SK-N-SH (cell line): ENCODE measurements around the gene ZNF784. TPM values are rescaled to one million over a fixed set of nuclear protein-coding genes. Genes with fewer than 3 reads are reported as not detected.

Experiments used
- CTCF ChIA-PET: fragments of 300-600, 350-600 bp; formaldehyde crosslinking; extraction: SDS; loops from one replicate; lab custom pipeline; 2021; lab: Yijun Ruan, JAX
- POLR2A ChIA-PET: fragments of 350-600 bp; sonication (Branson Sonifier 250); formaldehyde crosslinking; extraction: SDS; loops from one replicate; lab custom pipeline; 2020; ENCODE audit warnings: antibody characterized with exemption, inconsistent platforms; lab: Yijun Ruan, JAX
- DNase-seq: peaks from one replicate; pipeline ENCODE4 v3.0.0; 2012
- H2AFZ ChIP-seq: fragments of 200-600 bp; sonication (generic); 2 replicates; pipeline ENCODE4 v1.8.1; 2016; ENCODE audit warnings: antibody characterized with exemption, mild to moderate bottlenecking, low read depth
- H3F3A ChIP-seq: fragments of 200-600 bp; sonication (generic); replicated peaks from 2 replicates; pipeline ENCODE3; 2016; ENCODE audit warnings: antibody characterized with exemption, mild to moderate bottlenecking; ENCODE audit not compliant: insufficient read depth
- H3K27ac ChIP-seq, 2 experiments: fragments of 200-500 bp in 1 of 2; fragments of 200-600 bp in 1 of 2; sonication (Bioruptor generic) in 1 of 2; sonication (generic), shearing (Covaris generic) in 1 of 2; 2 replicates each; pipeline versions ENCODE4 v1.5.1 to v1.6.1; 2014 to 2016; ENCODE audit warnings: low read depth in 2 of 2, inconsistent platforms in 1 of 2, low read length in 1 of 2, mild to moderate bottlenecking in 1 of 2, mixed read lengths in 1 of 2
- H3K27me3 ChIP-seq: fragments of 200-600 bp; sonication (generic), shearing (Covaris generic); 2 replicates; pipeline ENCODE4 v1.6.1; 2016; ENCODE audit warnings: mixed run types; ENCODE audit not compliant: insufficient read depth
- H3K36me3 ChIP-seq, 2 experiments: fragments of 200-500 bp in 1 of 2; fragments of 200-600 bp in 1 of 2; sonication (Bioruptor generic) in 1 of 2; sonication (generic) in 1 of 2; replicated peaks in 1 of 2; 2 replicates each; pipeline versions ENCODE3 to v1.5.1; 2014 to 2016; ENCODE audit warnings: low read length in 1 of 2, mild to moderate bottlenecking in 1 of 2; ENCODE audit not compliant: insufficient read depth in 2 of 2, control insufficient read depth in 1 of 2
- H3K4me1 ChIP-seq, 2 experiments: fragments of 200-500 bp in 1 of 2; fragments of 200-600 bp in 1 of 2; sonication (Bioruptor generic) in 1 of 2; sonication (generic), shearing (Covaris generic) in 1 of 2; 2 replicates each; pipeline versions ENCODE4 v1.5.1 to v1.6.1; 2014 to 2016; ENCODE audit warnings: low read depth in 1 of 2, low read length in 1 of 2, mixed run types in 1 of 2; ENCODE audit not compliant: insufficient read depth in 2 of 2, control insufficient read depth in 1 of 2
- H3K4me2 ChIP-seq: fragments of 200-600 bp; sonication (generic), shearing (Covaris generic); 2 replicates; pipeline ENCODE4 v1.6.1; 2017; ENCODE audit warnings: mixed run types
- H3K4me3 ChIP-seq, 2 experiments: fragments of 200-500 bp in 1 of 2; fragments of 200-600 bp in 1 of 2; sonication (Bioruptor generic) in 1 of 2; sonication (generic), shearing (Covaris generic) in 1 of 2; 2 replicates each; pipeline versions ENCODE4 v1.5.1 to v1.8.1; 2014 to 2016; ENCODE audit warnings: low read depth in 2 of 2, inconsistent platforms in 1 of 2, low read length in 1 of 2, mild to moderate bottlenecking in 1 of 2, mixed read lengths in 1 of 2, moderate library complexity in 1 of 2
- H3K79me2 ChIP-seq: fragments of 200-600 bp; sonication (generic); 2 replicates; pipeline ENCODE4 v1.8.1; 2017; ENCODE audit warnings: mild to moderate bottlenecking; ENCODE audit not compliant: insufficient read depth
- H3K9ac ChIP-seq: fragments of 200-600 bp; sonication (generic); 2 replicates; pipeline ENCODE4 v1.6.1; 2017; ENCODE audit warnings: mixed run types
- H3K9me2 ChIP-seq: fragments of 200-600 bp; sonication (generic); 2 replicates; pipeline ENCODE4 v1.6.1; 2017; ENCODE audit warnings: mixed run types
- H3K9me3 ChIP-seq: fragments of 200-600 bp; sonication (generic); 2 replicates; pipeline ENCODE4 v1.6.1; 2017; ENCODE audit warnings: mixed run types, mild to moderate bottlenecking, moderate library complexity
- H4K20me1 ChIP-seq: fragments of 200-600 bp; sonication (generic); 2 replicates; pipeline ENCODE4 v1.6.1; 2017; ENCODE audit warnings: mild to moderate bottlenecking, mixed run types; ENCODE audit not compliant: insufficient read depth
- EP300 ChIP-seq, 2 experiments: IDR thresholded peaks; 2 replicates each; pipeline versions ENCODE4 v1.4.0 to v1.6.1; 2012; ENCODE audit warnings: borderline replicate concordance in 1 of 2, low read depth in 1 of 2, low read length in 1 of 2
- EZH2phosphoT487 ChIP-seq: fragments of 200-600 bp; sonication (generic); IDR thresholded peaks from 2 replicates; pipeline ENCODE4 v1.6.1; 2017; ENCODE audit warnings: low read depth, mixed run types, mild to moderate bottlenecking, antibody characterized with exemption, moderate library complexity, borderline replicate concordance
- FOXM1 ChIP-seq: IDR thresholded peaks from 2 replicates; pipeline ENCODE4 v1.4.0; 2012; ENCODE audit warnings: low read depth, mild to moderate bottlenecking
- GABPA ChIP-seq: IDR thresholded peaks from 2 replicates; pipeline ENCODE4 v1.4.0; 2012; ENCODE audit warnings: low read depth, mild to moderate bottlenecking
- JUND ChIP-seq: IDR thresholded peaks from 2 replicates; pipeline ENCODE4 v1.4.0; 2012
- NFIC ChIP-seq: IDR thresholded peaks from 2 replicates; pipeline ENCODE4 v1.4.0; 2012; ENCODE audit warnings: borderline replicate concordance
- RFX5 ChIP-seq: IDR thresholded peaks from 2 replicates; pipeline ENCODE4 v1.6.1; 2012; ENCODE audit warnings: mild to moderate bottlenecking, improper control_type of control experiment, low read length
- RXRA ChIP-seq: IDR thresholded peaks from 2 replicates; pipeline ENCODE4 v1.4.0; 2012; ENCODE audit warnings: low read depth, mild to moderate bottlenecking, borderline replicate concordance
- SIN3A ChIP-seq: IDR thresholded peaks from 2 replicates; pipeline ENCODE4 v1.6.1; 2012; ENCODE audit warnings: low read depth, mild to moderate bottlenecking, low read length, moderate library complexity, borderline replicate concordance
- TCF12 ChIP-seq: IDR thresholded peaks from 2 replicates; pipeline ENCODE4 v1.4.0; 2012
- WGBS: methylation state at CpG from one replicate; pipeline ENCODE4 v1.1.6; 2017; ENCODE audit warnings: low lambda C conversion rate; 5-methylcytosine and 5-hydroxymethylcytosine counted together
- polyA plus RNA-seq, 3 experiments: library from polyadenylated mRNA; depleted of rRNA; stranded (reverse); fragments of >200 nt; gene quantifications; 2 replicates each; pipeline ENCODE4 v1.2.3, GENCODE V29; 2012
- TF ChIP-seq, protein P1 (sequence below): IDR thresholded peaks from 2 replicates; pipeline ENCODE4 v1.6.1; 2012; ENCODE audit warnings: mild to moderate bottlenecking, low read depth, low read length, moderate library complexity

ZNF784 gene
- polyA plus RNA-seq, 1 of the 3 experiments (the other 2 are of a cell fraction) = 5.5 TPM

DNA sequence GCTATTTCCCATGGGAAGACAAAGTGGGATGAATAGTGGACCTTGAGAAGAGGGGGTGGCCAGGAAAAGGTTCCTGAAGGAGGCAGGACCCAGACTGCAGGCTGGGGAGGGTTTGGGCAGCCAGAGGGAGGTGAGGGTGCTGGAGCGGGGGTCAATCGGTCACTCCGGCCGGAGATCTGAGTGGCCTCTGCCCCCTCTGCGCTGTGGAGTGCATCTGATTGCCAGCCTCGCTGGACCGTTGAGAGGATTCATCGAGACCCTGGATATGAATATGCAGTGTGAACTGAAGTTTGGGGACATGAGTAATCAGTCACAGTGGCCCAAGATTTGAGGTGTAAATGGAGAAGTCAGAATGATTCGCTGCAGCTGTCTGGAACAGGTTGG is 11.0 kb upstream of the ZNF784 start:
- H3K36me3 ChIP-seq = peaks cover 0 to 6% of the 10 kb centered on the region in 2 experiments
- no peaks in the 10 kb centered on the region for H4K20me1 ChIP-seq
- H3K4me1 ChIP-seq = peaks cover 5 to 25% of the 10 kb centered on the region in 2 experiments; a peak in 1 of 4 replicates
- no peak for TF ChIP-seq FOXM1
- TF ChIP-seq JUND = no peak
- TF ChIP-seq EP300 (IDR thresholded peaks at IDR 0.05; ENCODE audit: borderline replicate concordance in 1 of 2, low read depth in 1 of 2, low read length in 1 of 2) = no peak
- no peak for TF ChIP-seq SIN3A
- TF ChIP-seq EZH2phosphoT487 = no peak
- peak overlapping the region; percentile 74 to 86 for H3K4me3 ChIP-seq
- ChIA-PET POLR2A (no interaction called here), CTCF (interaction anchor here (1.0 to 5.0 kb wide), 6 partner anchors 11 to 168 kb away, joined by 3 to 28 read pairs (median 6); partner anchors contain the start of gene ZNF784)
- H3K27ac ChIP-seq = peak overlapping the region; percentile 72 to 83
- H3K79me2 ChIP-seq = peaks cover 54% of the 10 kb centered on the region
- no peak overlapping the region for H2AFZ ChIP-seq
- DNase-seq = no peak
- H3K27me3 ChIP-seq = no peaks in the 10 kb centered on the region
- H3K4me2 ChIP-seq = peak overlapping the region; percentile 97
- peak overlapping the region; percentile 99 for H3K9ac ChIP-seq
- WGBS = 8% methylated on average over 8 of the region's 9 CpGs
- H3K9me2 ChIP-seq = no peaks in the 10 kb centered on the region
- H3K9me3 ChIP-seq = no peaks in the 10 kb centered on the region
- peaks cover 29% of the 10 kb centered on the region for H3F3A ChIP-seq

DNA sequence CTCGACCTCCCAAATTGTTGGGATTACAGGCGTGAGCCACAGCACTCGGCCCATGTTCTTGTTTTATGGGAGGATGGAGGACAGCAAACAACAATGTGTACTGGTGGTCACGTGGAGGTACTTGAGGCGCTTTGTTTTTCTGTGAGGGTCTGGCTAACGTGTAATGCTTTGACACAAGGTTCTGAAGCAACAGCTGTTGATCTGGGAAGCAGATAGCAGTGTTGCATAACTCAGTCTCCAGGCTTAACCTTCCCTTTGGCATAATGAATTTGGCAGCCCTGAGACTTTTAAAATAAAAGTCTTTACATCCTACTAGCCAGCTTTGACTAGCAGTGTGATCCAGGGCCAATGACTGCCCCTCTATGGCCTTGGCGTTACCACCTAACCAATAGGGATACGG is 9.5 kb upstream of the ZNF784 start:
- H3K27ac ChIP-seq = no peak overlapping the region; a peak in 1 of 4 replicates
- H3K36me3 ChIP-seq = peaks cover 0 to 6% of the 10 kb centered on the region in 2 experiments
- H3K4me2 ChIP-seq = peak overlapping the region; percentile 97; the same call in 1 of the 2 replicates
- TF ChIP-seq RFX5 = no peak
- no peak for TF ChIP-seq FOXM1
- TF ChIP-seq JUND = no peak
- TF ChIP-seq NFIC = no peak
- TF ChIP-seq RXRA = no peak
- TF ChIP-seq, protein P1, sequence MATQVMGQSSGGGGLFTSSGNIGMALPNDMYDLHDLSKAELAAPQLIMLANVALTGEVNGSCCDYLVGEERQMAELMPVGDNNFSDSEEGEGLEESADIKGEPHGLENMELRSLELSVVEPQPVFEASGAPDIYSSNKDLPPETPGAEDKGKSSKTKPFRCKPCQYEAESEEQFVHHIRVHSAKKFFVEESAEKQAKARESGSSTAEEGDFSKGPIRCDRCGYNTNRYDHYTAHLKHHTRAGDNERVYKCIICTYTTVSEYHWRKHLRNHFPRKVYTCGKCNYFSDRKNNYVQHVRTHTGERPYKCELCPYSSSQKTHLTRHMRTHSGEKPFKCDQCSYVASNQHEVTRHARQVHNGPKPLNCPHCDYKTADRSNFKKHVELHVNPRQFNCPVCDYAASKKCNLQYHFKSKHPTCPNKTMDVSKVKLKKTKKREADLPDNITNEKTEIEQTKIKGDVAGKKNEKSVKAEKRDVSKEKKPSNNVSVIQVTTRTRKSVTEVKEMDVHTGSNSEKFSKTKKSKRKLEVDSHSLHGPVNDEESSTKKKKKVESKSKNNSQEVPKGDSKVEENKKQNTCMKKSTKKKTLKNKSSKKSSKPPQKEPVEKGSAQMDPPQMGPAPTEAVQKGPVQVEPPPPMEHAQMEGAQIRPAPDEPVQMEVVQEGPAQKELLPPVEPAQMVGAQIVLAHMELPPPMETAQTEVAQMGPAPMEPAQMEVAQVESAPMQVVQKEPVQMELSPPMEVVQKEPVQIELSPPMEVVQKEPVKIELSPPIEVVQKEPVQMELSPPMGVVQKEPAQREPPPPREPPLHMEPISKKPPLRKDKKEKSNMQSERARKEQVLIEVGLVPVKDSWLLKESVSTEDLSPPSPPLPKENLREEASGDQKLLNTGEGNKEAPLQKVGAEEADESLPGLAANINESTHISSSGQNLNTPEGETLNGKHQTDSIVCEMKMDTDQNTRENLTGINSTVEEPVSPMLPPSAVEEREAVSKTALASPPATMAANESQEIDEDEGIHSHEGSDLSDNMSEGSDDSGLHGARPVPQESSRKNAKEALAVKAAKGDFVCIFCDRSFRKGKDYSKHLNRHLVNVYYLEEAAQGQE = no peak
- TF ChIP-seq GABPA = no peak
- TF ChIP-seq TCF12 = no peak
- 96% methylated on average over 8 of the region's 8 CpGs for WGBS
- H3K27me3 ChIP-seq = no peaks in the 10 kb centered on the region
- H3K4me3 ChIP-seq = no peak overlapping the region
- H3K9ac ChIP-seq = no peak overlapping the region
- peaks cover 15% of the 10 kb centered on the region for H3F3A ChIP-seq
- no peaks in the 10 kb centered on the region for H3K9me2 ChIP-seq
- ChIA-PET POLR2A (interaction anchor here (2.4 kb wide), 1 partner anchor 20 kb away, joined by 5 read pairs; no protein-coding TSS in a partner anchor), CTCF (interaction anchor here (0.7 to 4.6 kb wide), 15 partner anchors 10 to 493 kb away, joined by 3 to 40 read pairs (median 9); partner anchors contain the start of genes CCDC106, U2AF2, ZNF581 and ZNF784)
- H4K20me1 ChIP-seq = no peaks in the 10 kb centered on the region
- no peak for DNase-seq
- peaks cover 40% of the 10 kb centered on the region for H3K79me2 ChIP-seq
- H3K9me3 ChIP-seq = no peaks in the 10 kb centered on the region
- H3K4me1 ChIP-seq = peaks cover 0 to 16% of the 10 kb centered on the region in 2 experiments; a peak in 1 of 4 replicates
- peak overlapping the region; percentile 97; the same call in 1 of the 2 replicates for H2AFZ ChIP-seq
